WERI-Rb-1 (cell line): ENCODE measurements around the gene ZNF726.
"Not testable (repeated sequence)": the region's sequence is repeated elsewhere in the genome, so short reads cannot be mapped to it uniquely, and the experiment has no call there.

Experiments used
- DNase-seq: peaks from one replicate; pipeline ENCODE4 v3.0.0-alpha.2; 2020
- H3K27ac ChIP-seq: fragments of 250-450 bp; sonication (Bioruptor Pico); 2 replicates; pipeline ENCODE4 v1.5.1; 2020; ENCODE audit warnings: mild to moderate bottlenecking, moderate library complexity
- H3K27me3 ChIP-seq: fragments of 250-450 bp; sonication (Bioruptor Pico); 2 replicates; pipeline ENCODE4 v1.5.1; 2021; ENCODE audit warnings: mild to moderate bottlenecking, low read depth, moderate library complexity; ENCODE audit not compliant: insufficient read depth, severe bottlenecking
- H3K36me3 ChIP-seq: fragments of 250-450 bp; sonication (Bioruptor Pico); 2 replicates; pipeline ENCODE4 v1.5.1; 2020; ENCODE audit warnings: mild to moderate bottlenecking, moderate library complexity
- H3K4me3 ChIP-seq: 2 replicates; pipeline ENCODE4 v1.5.1; 2011; ENCODE audit warnings: low read depth, mild to moderate bottlenecking, control low read depth, low read length
- H3K9me3 ChIP-seq: fragments of 250-450 bp; sonication (Bioruptor Pico); 2 replicates; pipeline ENCODE4 v1.5.1; 2021; ENCODE audit warnings: mild to moderate bottlenecking, moderate library complexity; ENCODE audit not compliant: severe bottlenecking
- TF ChIP-seq, protein P1 (sequence below): IDR thresholded peaks from 2 replicates; pipeline ENCODE4 v1.5.1; 2011; ENCODE audit warnings: low read depth, mild to moderate bottlenecking, control low read depth, inconsistent platforms, low read length

ZNF726 gene

DNA sequence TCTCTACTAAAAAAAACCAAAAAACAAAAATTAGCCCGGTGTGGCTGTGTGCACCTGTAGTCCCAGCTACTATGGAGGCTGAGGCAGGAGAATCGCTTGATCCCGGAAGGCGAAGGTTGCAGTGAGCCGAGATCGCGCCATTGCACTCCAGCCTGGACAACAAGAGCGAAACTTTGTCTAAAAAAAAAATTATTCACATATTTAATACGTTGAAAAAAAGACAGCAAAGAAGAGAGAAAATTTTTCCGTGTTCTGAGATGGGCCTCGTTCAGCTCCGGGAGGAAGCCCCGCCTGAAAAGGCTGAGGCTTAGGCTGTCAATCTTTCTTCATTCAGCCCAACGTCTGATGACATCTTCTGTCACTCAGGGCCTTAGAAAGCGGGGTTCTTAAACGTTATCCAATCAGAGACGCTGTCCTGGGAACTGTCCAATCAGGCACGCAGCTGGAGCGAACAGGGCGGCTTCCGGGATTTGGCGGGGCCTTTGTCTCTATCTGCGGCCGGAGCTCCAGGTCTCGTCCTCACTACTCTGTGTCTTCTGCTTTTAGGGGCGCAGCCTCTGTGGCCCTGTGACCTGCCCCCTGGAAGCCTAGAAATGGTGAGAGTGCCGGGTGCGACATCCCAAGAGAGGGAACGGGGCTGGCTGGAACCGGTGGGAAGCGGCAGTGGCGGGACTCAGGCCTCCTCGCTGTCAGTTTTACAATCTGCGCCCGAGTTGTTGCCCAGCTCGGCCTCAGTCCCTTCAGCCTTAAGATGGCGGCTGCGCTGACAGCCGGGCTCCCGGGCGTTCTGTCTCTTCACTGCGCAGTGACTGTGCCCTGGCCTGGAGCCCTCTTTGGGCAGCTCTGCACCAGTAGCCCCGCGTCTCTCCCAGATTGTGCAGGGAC lies at the start of gene ZNF726:
Gene ZNF726, plus strand, starts transcription at position 485 of the 885 bp plus-strand sequence. Its CDS starts 109 bp downstream, at position 594.
- H3K4me3 ChIP-seq: peak within 1 kb of the TSS; percentile 65
- peak; percentile 76 for DNase-seq
- TF ChIP-seq, protein P1, sequence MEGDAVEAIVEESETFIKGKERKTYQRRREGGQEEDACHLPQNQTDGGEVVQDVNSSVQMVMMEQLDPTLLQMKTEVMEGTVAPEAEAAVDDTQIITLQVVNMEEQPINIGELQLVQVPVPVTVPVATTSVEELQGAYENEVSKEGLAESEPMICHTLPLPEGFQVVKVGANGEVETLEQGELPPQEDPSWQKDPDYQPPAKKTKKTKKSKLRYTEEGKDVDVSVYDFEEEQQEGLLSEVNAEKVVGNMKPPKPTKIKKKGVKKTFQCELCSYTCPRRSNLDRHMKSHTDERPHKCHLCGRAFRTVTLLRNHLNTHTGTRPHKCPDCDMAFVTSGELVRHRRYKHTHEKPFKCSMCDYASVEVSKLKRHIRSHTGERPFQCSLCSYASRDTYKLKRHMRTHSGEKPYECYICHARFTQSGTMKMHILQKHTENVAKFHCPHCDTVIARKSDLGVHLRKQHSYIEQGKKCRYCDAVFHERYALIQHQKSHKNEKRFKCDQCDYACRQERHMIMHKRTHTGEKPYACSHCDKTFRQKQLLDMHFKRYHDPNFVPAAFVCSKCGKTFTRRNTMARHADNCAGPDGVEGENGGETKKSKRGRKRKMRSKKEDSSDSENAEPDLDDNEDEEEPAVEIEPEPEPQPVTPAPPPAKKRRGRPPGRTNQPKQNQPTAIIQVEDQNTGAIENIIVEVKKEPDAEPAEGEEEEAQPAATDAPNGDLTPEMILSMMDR: no peak
- peaks cover 7% of the 10 kb centered on the region for H3K27me3 ChIP-seq
- H3K9me3 ChIP-seq: peaks cover 3% of the 10 kb centered on the region
- peak within 1 kb of the TSS; percentile 79 for H3K27ac ChIP-seq
- H3K36me3 ChIP-seq: no peaks in the 10 kb centered on the region

DNA sequence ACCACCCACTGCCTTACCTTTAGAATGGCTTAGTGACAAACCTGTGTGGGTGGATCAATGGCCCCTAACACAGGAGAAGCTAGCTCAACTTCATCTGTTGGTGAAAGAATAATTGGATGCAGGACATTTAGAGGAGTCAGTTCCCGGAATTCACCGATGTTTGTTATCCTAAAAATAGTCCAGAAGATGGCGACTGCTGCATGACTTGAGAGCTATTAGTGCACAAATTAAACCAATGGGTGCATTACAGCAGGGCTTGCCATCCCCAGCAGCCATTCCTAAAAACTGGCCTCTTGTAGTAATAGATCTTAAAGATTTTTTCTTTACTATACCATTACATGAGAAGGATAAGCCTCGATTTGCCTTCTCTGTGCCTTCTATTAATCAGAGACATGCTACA lies 46.8 kb upstream of the ZNF726 start:
- Histone ChIP-seq H3K4me3 (no peak overlapping the region), H3K27ac (no peak overlapping the region), H3K27me3 (peaks cover 25% of the 10 kb centered on the region), H3K9me3 (no peaks in the 10 kb centered on the region), H3K36me3 (no peaks in the 10 kb centered on the region)
- peak; percentile 9 for DNase-seq
- TF ChIP-seq, protein P1: peak; percentile 36; the same call in 1 of the 2 replicates

DNA sequence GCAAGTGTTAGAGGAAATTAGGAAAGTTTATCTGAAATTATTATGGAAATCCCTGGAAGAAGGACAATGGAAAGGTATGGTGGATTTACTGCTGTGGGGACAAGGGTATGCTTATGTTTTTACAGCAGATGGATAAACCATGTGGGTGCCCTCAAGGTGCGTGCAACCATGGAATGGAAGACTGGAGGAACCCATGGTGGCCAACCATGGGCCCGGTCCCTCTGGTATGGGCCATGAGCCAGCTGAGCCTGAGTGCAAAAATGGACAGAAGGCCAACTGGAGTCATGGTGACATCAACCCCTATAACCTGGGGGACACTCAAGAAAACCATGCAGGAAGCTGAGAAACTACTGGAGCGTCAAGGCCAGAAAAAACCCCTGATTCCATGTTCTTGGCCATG lies 46.1 kb upstream of the ZNF726 start:
- DNase-seq: no peak
- Histone ChIP-seq H3K27me3 (peaks cover 25% of the 10 kb centered on the region), H3K36me3 (no peaks in the 10 kb centered on the region), H3K27ac (no peak overlapping the region), H3K9me3 (no peaks in the 10 kb centered on the region), H3K4me3 (no peak overlapping the region)
- TF ChIP-seq, protein P1: no peak

DNA sequence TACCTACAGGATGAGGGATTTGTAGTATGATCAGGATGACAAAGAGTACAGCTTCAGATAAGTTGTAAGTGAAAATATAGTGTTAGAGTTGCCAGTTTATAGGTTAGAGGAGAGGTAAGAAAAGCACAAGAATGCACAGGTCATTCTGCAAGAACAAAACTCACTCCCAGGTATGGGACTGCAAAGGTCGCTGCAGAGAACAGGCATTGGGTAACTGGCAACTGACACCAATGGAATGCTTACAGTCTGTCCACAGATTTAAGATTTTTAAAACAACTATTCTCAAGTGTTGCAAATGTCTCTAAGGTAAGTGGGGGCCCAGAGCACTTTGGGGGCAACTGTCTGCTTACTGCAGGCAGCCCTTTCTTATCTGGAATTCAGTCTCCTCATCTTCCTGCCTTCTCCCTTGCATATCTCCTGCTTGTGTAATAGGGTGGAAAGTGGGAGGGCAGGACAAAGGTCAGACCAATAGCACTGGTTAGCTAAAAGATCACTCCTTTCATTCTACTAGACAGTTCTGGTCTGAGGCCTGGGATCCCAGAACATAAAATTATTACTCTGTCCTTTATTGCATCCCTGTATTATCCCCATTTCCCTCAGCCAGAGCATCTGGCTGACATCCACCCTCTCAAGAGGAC lies 42.3 kb upstream of the ZNF726 start:
- TF ChIP-seq, protein P1: no peak
- peaks cover 21% of the 10 kb centered on the region for H3K27me3 ChIP-seq
- no peak overlapping the region for H3K27ac ChIP-seq
- no peak overlapping the region for H3K4me3 ChIP-seq
- no peak for DNase-seq
- H3K9me3 ChIP-seq: no peaks in the 10 kb centered on the region
- no peaks in the 10 kb centered on the region for H3K36me3 ChIP-seq

DNA sequence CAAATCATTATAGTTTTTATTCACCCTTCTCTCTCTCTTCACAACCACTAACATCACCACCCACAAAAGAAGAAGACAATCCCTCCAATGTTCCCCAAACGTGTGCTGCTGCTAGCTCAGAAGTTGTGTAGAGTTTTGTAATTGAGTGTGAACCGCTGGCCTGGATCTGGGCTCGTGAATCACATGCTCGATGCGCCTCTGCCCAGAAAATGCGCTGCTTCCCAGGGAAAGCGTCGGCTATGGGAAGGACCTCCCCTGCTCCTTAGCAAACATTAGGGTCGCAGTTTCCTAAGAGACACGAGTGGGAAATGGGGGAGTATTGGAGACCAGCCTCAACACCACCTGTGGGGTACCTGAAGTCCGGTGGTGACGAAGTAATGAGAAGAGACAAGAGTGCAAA lies 38.4 kb upstream of the ZNF726 start:
- Histone ChIP-seq H3K4me3 (no peak overlapping the region), H3K9me3 (no peaks in the 10 kb centered on the region), H3K27me3 (peaks cover 13% of the 10 kb centered on the region), H3K27ac (no peak overlapping the region), H3K36me3 (no peaks in the 10 kb centered on the region)
- TF ChIP-seq, protein P1: no peak
- no peak for DNase-seq

DNA sequence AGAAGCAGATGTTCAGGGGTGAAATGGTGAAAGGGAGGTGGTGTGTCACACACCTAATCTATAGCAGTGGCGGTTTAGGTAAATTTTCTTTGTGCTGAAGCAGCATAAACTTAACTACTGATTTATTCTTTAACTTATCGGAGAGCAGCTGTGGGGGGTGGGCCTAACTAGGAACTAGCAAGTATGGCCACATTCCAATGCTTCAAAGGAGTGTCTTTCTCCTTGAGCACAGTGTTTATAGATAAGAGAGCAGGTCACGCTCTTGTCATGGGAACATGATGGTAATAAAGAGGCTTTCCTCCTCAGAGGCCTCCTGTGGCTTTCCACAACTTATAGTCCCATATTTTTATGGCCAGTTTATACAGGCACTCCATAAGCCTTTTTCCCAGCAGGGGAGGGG lies 37.9 kb upstream of the ZNF726 start:
- not testable (repeated sequence) for H3K9me3 ChIP-seq, DNase-seq, H3K36me3 ChIP-seq, H3K27ac ChIP-seq, H3K4me3 ChIP-seq
- H3K27me3 ChIP-seq: peaks cover 13% of the 10 kb centered on the region
